GM12865 (cell line): ENCODE measurements around the gene STX7.

ENCODE experiments used
- DNase-seq: peaks from one replicate; pipeline ENCODE4 v3.0.0; 2010; ENCODE audit warnings: low read depth
- H3K4me3 ChIP-seq: 2 replicates; pipeline ENCODE4 v1.5.1; 2011; ENCODE audit warnings: mild to moderate bottlenecking, low read depth, low read length, control low read depth
- CTCF ChIP-seq: IDR thresholded peaks from 2 replicates; pipeline ENCODE4 v1.5.1; 2011; ENCODE audit warnings: low read length, control low read depth, low read depth, inconsistent platforms; ENCODE audit not compliant: insufficient read depth; ENCODE audit errors: missing control alignments

STX7 gene

GRCh38 chr6:132478674-132479073, 34.2 kb downstream of the STX7 start:
- no peak for TF ChIP-seq CTCF
- DNase-seq = no peak
- H3K4me3 ChIP-seq = no peak overlapping the region

GRCh38 chr6:132478266-132478665, 34.6 kb downstream of the STX7 start:
- DNase-seq = no peak
- no peak overlapping the region for H3K4me3 ChIP-seq
- TF ChIP-seq CTCF = no peak

- TF ChIP-seq CTCF = no peak
- no peak for DNase-seq
- no peak overlapping the region for H3K4me3 ChIP-seq
Measured at GRCh38 chr6:132476688-132477087, 36.2 kb downstream of the STX7 start.

- no peak overlapping the region for H3K4me3 ChIP-seq
- no peak for TF ChIP-seq CTCF
- no peak for DNase-seq
Measured at GRCh38 chr6:132475925-132476324, 37.0 kb downstream of the STX7 start.

GRCh38 chr6:132471787-132472186, 41.1 kb downstream of the STX7 start:
- no peak for TF ChIP-seq CTCF
- DNase-seq = no peak

GRCh38 chr6:132466952-132467351, 46.0 kb downstream of the STX7 start:
- no peak for TF ChIP-seq CTCF
- H3K4me3 ChIP-seq = no peak overlapping the region
- DNase-seq = no peak

More at GRCh38 chr6:132471787-132472186, 41.1 kb downstream of the STX7 start:
- no peak overlapping the region for H3K4me3 ChIP-seq
